ENCODE measurements around the gene EDNRA.
A peak's percentile ranks its signal among the peaks of the same experiment; 100 is the strongest.

The EDNRA gene

GRCh38 chr4:147589586-147589985 lies 108.7 kb downstream of the EDNRA start:
- DNase-seq (ENCODE audit: low spot score): peak; percentile 42

GRCh38 chr4:147590249-147590920 lies 109.5 kb downstream of the EDNRA start:
- peak; percentile 80 for DNase-seq (ENCODE audit: low spot score)

- DNase-seq (ENCODE audit: low spot score): no peak
Observed at GRCh38 chr4:147591106-147591505, 110.2 kb downstream of the EDNRA start.

DNA sequence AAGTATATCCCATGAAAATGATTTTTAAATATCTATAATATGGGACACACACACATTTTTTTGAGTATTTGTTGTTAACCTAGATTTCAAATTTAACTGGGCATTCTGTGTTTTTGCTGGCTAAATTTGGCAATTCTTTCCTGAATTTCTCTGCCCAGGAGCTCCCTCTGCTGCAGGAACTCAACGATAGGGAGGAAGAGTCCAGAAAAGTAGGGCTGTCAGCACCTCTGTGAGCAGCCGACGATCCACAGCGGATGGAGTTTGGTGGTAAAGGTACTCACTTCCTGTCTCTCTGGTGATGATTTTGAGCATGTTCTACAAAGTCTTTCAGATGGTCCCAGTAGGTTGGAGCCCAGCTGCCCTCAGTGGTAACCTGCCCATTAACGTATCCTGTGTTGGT lies 113.2 kb downstream of the EDNRA start:
- DNase-seq (ENCODE audit: low spot score): no peak
